Measurements from ENCODE around the gene ATP2A1. TPM values are rescaled to one million over a fixed set of nuclear protein-coding genes. Genes with fewer than 3 reads are reported as not detected.

ATP2A1 gene
- total and polyA plus RNA-seq, 2 of the 4 experiments (the other 2 are of a cell fraction): under 0.01 to 0.63 TPM

GRCh38 chr16:28829747-28830146 is 48.5 kb upstream of the ATP2A1 start (continued):
- TF ChIP-seq ELK1 (IDR thresholded peaks at IDR 0.05; ENCODE audit: borderline replicate concordance, low read depth, low read length) (no peak), MAZ (IDR thresholded peaks at IDR 0.05; ENCODE audit: borderline replicate concordance, low read depth, low read length) (no peak), BHLHE40 (IDR thresholded peaks at IDR 0.05; ENCODE audit: low read depth, low read length) (no peak)

GRCh38 chr16:28830531-28830930 is 47.8 kb upstream of the ATP2A1 start:
- 100% methylated on average over 1 of the region's 13 CpGs; no CpG with 5 or more reads in 1 of the 2 experiments for WGBS, 2 experiments (ENCODE audit: extremely low coverage in 2 of 2, insufficient read length in 1 of 2)
- ATAC-seq (ENCODE audit: low read depth): no peak
- ChIA-PET CTCF (no interaction called here), POLR2A (ENCODE audit: unreplicated experiment) (no interaction called here)
- no peak overlapping the region for H3K4me3 ChIP-seq (ENCODE audit: insufficient read depth, low read depth, low read length)
- dilution Hi-C loops (cut with HindIII; ENCODE audit: low sequenced_read_pairs, unreplicated experiment): no loop called here
- no peak overlapping the region for H2BK15ac ChIP-seq (ENCODE audit: low read depth, low read length)
- H2AK9ac ChIP-seq (replicated peaks; ENCODE audit: low read depth, low read length, poor library complexity): peak overlapping the region; percentile 19
- in situ Hi-C loops (cut with MboI; ENCODE audit: low sequenced_read_pairs): no loop called here
- H4K8ac ChIP-seq (ENCODE audit: low read depth in 2 of 2, low read length in 2 of 2): no peak overlapping the region
- no peak overlapping the region for H3K56ac ChIP-seq (ENCODE audit: extremely low read depth, insufficient read depth, low read length)
- peaks cover 62 to 77% of the 10 kb centered on the region in 2 experiments for H3K79me1 ChIP-seq (ENCODE audit: low read depth in 1 of 2, low read length in 2 of 2)
- no peak overlapping the region for H2BK20ac ChIP-seq (ENCODE audit: low read depth, low read length)
- H2AK5ac ChIP-seq (ENCODE audit: low read depth, low read length): no peak overlapping the region
- H3K18ac ChIP-seq (ENCODE audit: low read depth, low read length): no peak overlapping the region
- TF ChIP-seq BHLHE40 (IDR thresholded peaks at IDR 0.05; ENCODE audit: low read depth, low read length) (no peak), CHD1 (IDR thresholded peaks at IDR 0.05; ENCODE audit: low read depth, low read length) (no peak), ELK1 (IDR thresholded peaks at IDR 0.05; ENCODE audit: borderline replicate concordance, low read depth, low read length) (no peak)
- H3K9me3 ChIP-seq (ENCODE audit: control insufficient read depth, insufficient read depth, low read length): no peaks in the 10 kb centered on the region
- no TSS peak for BruUV-seq (replicated peaks)
- no peak overlapping the region for H4K91ac ChIP-seq (ENCODE audit: insufficient read depth, low read depth, low read length)
- no peak overlapping the region for H2AFZ ChIP-seq (replicated peaks; ENCODE audit: low read length, poor library complexity)
- H3K9ac ChIP-seq (ENCODE audit: low read depth, low read length): no peak overlapping the region
- H4K20me1 ChIP-seq (ENCODE audit: insufficient read depth, low read length): peaks cover 71% of the 10 kb centered on the region
- H3K27me3 ChIP-seq (ENCODE audit: control insufficient read depth, insufficient read depth, low read length): no peaks in the 10 kb centered on the region
- DNase-seq: no peak
- intact Hi-C loops (cut with micrococcal nuclease): no loop called here
- H3K4me2 ChIP-seq (ENCODE audit: low read depth, low read length): no peak overlapping the region
- H2BK120ac ChIP-seq (ENCODE audit: low read depth, low read length): no peak overlapping the region
- no peak overlapping the region for H3K27ac ChIP-seq (ENCODE audit: insufficient read depth, low read length)
- H2BK5ac ChIP-seq (ENCODE audit: low read depth, low read length, poor library complexity, severe bottlenecking): no peak overlapping the region
- H3K14ac ChIP-seq (replicated peaks; ENCODE audit: low read depth, low read length): no peak overlapping the region
- H4K5ac ChIP-seq (ENCODE audit: low read depth, low read length): no peak overlapping the region
- H3K36me3 ChIP-seq (ENCODE audit: control insufficient read depth, insufficient read depth, low read length): peaks cover 86% of the 10 kb centered on the region
- H3K23ac ChIP-seq (ENCODE audit: low read depth, low read length): no peak overlapping the region
- peaks cover 2% of the 10 kb centered on the region; the same call in 1 of the 2 replicates for H3K4me1 ChIP-seq (ENCODE audit: control insufficient read depth, insufficient read depth, low read length)
- peaks cover 3% of the 10 kb centered on the region; the same call in 1 of the 2 replicates for H3K9me1 ChIP-seq (ENCODE audit: insufficient read depth, low read length)
- H3K4ac ChIP-seq (ENCODE audit: low read depth, low read length): no peak overlapping the region
